HEK293T (cell line): ENCODE data around the gene ADIRF.
"Not testable (repeated sequence)": the region's sequence is repeated elsewhere in the genome, so short reads cannot be mapped to it uniquely, and the experiment has no call there.

ENCODE experiments used
- CTCF ChIA-PET: fragments of 350-600 bp; formaldehyde crosslinking; extraction: SDS; loops from one replicate; lab custom pipeline; 2021; ENCODE audit warnings: antibody characterized with exemption, inconsistent platforms; lab: Yijun Ruan, JAX
- POLR2A ChIA-PET: fragments of 350-600 bp; formaldehyde crosslinking; extraction: SDS; loops from one replicate; lab custom pipeline; 2020; ENCODE audit warnings: antibody characterized with exemption, inconsistent platforms; lab: Yijun Ruan, JAX
- DNase-seq: peaks from one replicate; pipeline ENCODE4 v3.0.0; 2012; ENCODE audit warnings: mixed read lengths; ENCODE audit errors: extremely low spot score
- ARNT ChIP-seq: fragments of 450-650 bp; IDR thresholded peaks from 2 replicates; pipeline ENCODE4 v1.6.1; 2017; ENCODE audit warnings: mild to moderate bottlenecking
- BHLHE40 ChIP-seq: fragments of 450-650 bp; IDR thresholded peaks from 2 replicates; pipeline ENCODE4 v1.6.1; 2016; ENCODE audit warnings: mild to moderate bottlenecking, moderate library complexity, borderline replicate concordance
- CTBP1 ChIP-seq: fragments of 450-650 bp; IDR thresholded peaks from 2 replicates; pipeline ENCODE4 v1.6.1; 2016; ENCODE audit warnings: borderline replicate concordance
- ELF4 ChIP-seq: fragments of 450-650 bp; IDR thresholded peaks from 2 replicates; pipeline ENCODE4 v1.6.1; 2017; ENCODE audit warnings: antibody characterized with exemption
- FOXA1 ChIP-seq: fragments of 450-650 bp; IDR thresholded peaks from 2 replicates; pipeline ENCODE4 v1.6.1; 2016; ENCODE audit warnings: mild to moderate bottlenecking
- FOXK2 ChIP-seq: fragments of 450-650 bp; IDR thresholded peaks from 2 replicates; pipeline ENCODE4 v1.6.1; 2016; ENCODE audit warnings: mild to moderate bottlenecking
- FOXM1 ChIP-seq: fragments of 450-650 bp; IDR thresholded peaks from 2 replicates; pipeline ENCODE4 v1.6.1; 2017; ENCODE audit warnings: mild to moderate bottlenecking, borderline replicate concordance
- HDGF ChIP-seq: fragments of 450-650 bp; IDR thresholded peaks from 2 replicates; pipeline ENCODE4 v1.6.1; 2017; ENCODE audit warnings: antibody characterized with exemption, borderline replicate concordance
- L3MBTL2 ChIP-seq: fragments of 450-650 bp; conservative IDR thresholded peaks from 2 replicates; pipeline ENCODE4 v1.6.1; 2016; ENCODE audit warnings: mild to moderate bottlenecking
- LEF1 ChIP-seq: fragments of 450-650 bp; IDR thresholded peaks from 2 replicates; pipeline ENCODE4 v1.6.1; 2017; ENCODE audit warnings: mild to moderate bottlenecking, borderline replicate concordance
- NFRKB ChIP-seq: fragments of 450-650 bp; IDR thresholded peaks from 2 replicates; pipeline ENCODE4 v1.6.1; 2016; ENCODE audit warnings: mild to moderate bottlenecking, moderate library complexity
- SUZ12 ChIP-seq: fragments of 450-650 bp; IDR thresholded peaks from 2 replicates; pipeline ENCODE4 v1.6.1; 2016; ENCODE audit warnings: mild to moderate bottlenecking
- ZNF384 ChIP-seq: fragments of 450-650 bp; IDR thresholded peaks from 2 replicates; pipeline ENCODE4 v1.6.1; 2016
- TF ChIP-seq, protein P1 (sequence below): fragments of 450-650 bp; IDR thresholded peaks from 2 replicates; pipeline ENCODE4 v1.6.1; 2016

Gene ADIRF

DNA sequence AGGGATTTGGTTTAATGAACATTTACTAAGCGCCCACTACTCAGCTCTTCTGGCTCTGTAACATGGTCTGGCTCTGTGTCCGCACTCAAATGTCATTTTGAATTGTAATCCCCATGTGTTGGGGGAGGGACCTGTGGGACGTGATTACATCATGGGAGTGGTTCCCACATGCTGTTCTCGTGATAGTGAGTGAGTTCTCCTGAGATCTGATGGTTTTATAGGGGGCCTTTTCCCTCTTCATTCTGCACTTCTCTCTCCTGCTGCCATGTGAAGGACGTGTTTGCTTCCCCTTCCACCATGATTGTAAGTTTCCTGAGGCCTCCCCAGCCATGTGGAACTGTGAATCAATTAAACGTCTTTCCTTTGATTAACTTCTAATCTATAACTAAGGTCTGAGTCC lies 12.7 kb downstream of the ADIRF start:
- CTCF ChIA-PET, POLR2A ChIA-PET: not testable (repeated sequence)
- peak; percentile 4 for DNase-seq

DNA sequence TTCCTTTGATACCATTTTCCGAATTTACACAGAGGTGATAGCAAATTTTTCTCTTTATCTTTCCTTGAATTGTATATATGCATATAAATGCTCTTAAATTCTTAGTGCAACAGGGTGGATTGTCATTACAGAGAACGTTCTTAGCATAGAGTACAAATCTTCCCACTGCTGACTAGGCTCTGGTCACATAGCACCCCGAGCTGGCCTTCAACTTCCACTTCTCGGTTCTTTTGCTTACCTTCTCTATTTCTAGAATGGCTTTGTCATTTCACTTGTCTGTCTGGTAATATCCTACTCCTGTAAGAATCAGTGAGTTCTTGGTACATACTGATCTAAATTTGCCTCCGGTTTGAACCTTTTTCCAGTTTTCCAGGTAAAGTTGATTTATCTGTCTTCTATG lies 13.4 kb downstream of the ADIRF start:
- DNase-seq: no peak
- no peak for TF ChIP-seq FOXK2
- ChIA-PET POLR2A (no interaction called here), CTCF (no interaction called here)

More for the DNA sequence above, 12.7 kb downstream of the ADIRF start:
- TF ChIP-seq L3MBTL2: peak; percentile 59

DNA sequence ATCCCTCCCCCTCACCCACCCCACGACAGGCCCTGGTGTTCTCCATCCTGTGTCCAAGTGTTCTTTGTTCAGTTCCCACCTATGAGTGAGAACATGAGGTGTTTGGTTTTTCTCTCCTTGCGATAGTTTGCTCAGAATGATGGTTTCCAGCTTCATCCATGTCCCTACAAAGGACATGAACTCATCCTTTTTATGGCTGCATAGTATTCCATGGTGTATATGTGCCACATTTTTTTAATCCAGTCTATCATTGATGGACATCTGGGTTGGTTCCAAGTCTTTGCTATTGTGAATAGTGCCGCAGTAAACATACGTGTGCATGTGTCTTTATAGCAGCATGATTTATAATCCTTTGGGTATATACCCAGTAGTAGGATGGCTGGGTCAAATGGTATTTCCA lies 16.2 kb downstream of the ADIRF start:
- POLR2A ChIA-PET, DNase-seq: not testable (repeated sequence)
- CTCF ChIA-PET: interaction anchor here (0.7 kb wide), 1 partner anchor 18 kb away, joined by 3 read pairs; no protein-coding TSS in a partner anchor

DNA sequence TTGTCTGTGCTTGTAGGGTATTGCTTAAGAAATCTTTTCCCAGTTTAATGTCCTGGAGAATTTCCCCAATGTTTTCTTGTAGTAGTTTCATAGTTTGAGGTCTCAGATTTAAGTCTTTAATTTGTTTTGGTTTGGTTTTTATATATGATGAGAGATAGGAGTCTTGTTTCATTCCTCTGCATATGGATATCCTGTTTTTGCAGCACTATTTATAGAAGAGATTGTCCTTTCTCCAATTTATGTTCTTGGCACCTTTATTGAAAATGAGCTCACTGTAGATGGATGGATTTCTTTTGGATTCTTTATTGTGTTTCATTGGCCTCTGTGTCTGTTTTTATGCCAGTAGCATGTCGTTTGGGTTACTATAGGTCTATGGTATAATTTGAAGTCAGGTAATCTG lies 20.2 kb downstream of the ADIRF start:
- ChIA-PET POLR2A (interaction anchor here (0.8 kb wide), 1 partner anchor 34 kb away, joined by 3 read pairs; no protein-coding TSS in a partner anchor), CTCF (interaction anchor here (1.8 kb wide), 1 partner anchor 22 kb away, joined by 6 read pairs; no protein-coding TSS in a partner anchor)
- TF ChIP-seq NFRKB (no peak), ARNT (no peak), ELF4 (no peak), FOXM1 (no peak)
- no peak for DNase-seq

DNA sequence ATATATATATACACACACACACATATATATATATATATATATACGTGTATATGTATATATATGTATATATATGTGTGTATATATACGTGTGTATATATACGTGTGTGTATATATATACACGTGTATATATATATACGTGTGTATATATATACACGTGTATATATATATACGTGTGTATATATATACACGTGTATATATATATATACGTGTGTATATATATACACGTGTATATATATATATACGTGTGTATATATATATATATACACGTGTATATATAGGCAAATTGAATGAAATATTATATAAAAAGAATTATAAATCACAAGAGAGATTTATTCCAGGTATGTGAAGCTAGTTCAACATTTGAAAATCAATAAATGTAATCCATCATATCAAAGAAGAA lies 23.1 kb downstream of the ADIRF start:
- DNase-seq, CTCF ChIA-PET, POLR2A ChIA-PET: not testable (repeated sequence)

DNA sequence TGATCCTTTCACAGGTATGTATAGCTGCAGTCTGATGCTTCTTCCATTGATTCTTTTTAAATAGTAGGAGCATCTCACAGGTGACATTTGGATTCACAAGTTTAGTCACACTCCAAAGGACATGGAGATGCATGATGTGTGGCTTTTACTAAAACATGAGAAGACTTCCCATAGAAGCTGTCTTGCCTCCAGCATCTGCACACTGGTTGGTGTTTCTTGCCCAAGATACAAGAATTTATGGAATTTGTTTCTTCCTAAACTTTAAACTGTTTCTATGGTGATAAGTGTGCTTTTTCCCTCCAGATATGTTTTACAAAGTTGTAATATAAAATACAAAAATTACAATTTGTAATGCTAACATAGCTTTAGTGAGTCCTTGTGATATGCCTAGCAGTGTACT lies 24.2 kb downstream of the ADIRF start:
- CTCF ChIA-PET: no interaction called here
- no peak for TF ChIP-seq NFRKB
- no peak for TF ChIP-seq CTBP1
- no peak for TF ChIP-seq FOXA1
- no peak for TF ChIP-seq HDGF
- no peak for TF ChIP-seq SUZ12
- no peak for TF ChIP-seq LEF1
- TF ChIP-seq, protein P1, sequence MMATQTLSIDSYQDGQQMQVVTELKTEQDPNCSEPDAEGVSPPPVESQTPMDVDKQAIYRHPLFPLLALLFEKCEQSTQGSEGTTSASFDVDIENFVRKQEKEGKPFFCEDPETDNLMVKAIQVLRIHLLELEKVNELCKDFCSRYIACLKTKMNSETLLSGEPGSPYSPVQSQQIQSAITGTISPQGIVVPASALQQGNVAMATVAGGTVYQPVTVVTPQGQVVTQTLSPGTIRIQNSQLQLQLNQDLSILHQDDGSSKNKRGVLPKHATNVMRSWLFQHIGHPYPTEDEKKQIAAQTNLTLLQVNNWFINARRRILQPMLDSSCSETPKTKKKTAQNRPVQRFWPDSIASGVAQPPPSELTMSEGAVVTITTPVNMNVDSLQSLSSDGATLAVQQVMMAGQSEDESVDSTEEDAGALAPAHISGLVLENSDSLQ: no peak
- no peak for TF ChIP-seq L3MBTL2
- TF ChIP-seq ARNT: no peak
- no peak for TF ChIP-seq FOXK2
- TF ChIP-seq BHLHE40: no peak
- DNase-seq: no peak
- POLR2A ChIA-PET: no interaction called here

DNA sequence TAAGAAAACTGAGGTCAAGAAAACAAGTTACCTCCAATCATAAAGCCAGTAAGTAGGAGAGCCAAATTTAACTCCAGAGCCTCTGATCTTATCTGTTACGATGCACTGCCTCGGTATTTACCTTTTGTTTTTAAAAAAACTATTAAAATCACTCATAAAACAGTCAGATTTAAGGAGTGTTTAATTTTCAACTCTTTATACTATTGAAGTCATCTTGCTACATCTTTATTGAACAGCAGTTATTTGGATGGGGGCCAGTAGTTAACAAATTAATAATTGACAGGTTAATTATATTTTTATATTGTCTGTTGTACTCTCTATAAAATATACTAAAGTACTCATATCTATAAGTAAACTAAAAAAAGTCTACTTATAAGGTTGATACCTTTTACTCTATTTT lies 24.6 kb downstream of the ADIRF start:
- ChIA-PET CTCF (no interaction called here), POLR2A (no interaction called here)
- DNase-seq: no peak
- TF ChIP-seq, protein P1: peak; percentile 50
- TF ChIP-seq CTBP1: no peak

DNA sequence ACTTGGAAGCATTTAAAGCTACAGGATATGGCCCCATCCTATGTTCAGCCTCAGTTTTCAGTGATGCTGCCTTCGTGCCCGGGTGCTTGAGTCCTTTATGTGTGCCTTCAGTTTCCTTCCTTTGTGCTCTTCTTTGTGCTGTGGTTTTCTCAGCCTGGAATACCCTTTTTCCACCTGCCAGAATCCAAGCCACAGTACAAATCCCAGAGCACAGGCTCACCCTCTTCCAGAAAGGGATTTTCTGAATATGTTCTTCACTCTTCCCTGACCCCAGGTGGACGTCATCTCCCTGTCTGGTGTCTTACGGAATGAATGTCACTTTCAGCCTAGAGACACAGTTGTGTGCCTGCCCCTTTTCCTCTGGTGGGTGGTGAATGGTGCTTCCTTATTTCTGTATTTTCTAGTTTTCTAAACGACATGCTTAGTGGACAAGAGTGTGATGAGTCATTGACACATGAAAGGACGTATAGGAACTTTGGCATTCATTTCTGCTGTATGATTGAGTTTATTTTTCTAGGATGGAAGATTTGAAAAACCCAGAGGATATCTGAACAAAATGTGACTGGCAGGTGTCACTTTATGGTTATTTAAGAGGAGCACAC lies 31.6 kb downstream of the ADIRF start:
- POLR2A ChIA-PET, DNase-seq, CTCF ChIA-PET: not testable (repeated sequence)

DNA sequence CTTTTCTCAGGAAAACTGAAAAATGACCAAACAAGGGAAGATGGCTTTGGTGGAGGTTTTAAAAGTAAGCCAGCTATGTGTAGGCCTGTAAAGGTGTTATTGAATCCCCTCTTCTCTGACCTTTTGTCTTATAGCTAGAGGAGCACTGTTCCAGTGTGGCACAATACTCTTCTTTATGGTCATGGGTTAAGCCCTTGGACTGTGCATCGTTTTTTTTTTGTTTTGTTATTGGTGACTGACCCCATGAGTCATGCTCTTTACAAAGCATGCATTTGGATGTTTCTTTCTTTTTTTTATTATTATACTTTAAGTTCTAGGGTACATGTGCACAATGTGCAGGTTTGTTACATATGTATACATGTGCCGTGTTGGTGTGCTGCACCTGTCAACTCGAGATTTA lies 32.2 kb downstream of the ADIRF start:
- TF ChIP-seq ZNF384 (no peak), FOXM1 (no peak), BHLHE40 (no peak)
- POLR2A ChIA-PET: no interaction called here
- no peak for DNase-seq
- CTCF ChIA-PET: no interaction called here

DNA sequence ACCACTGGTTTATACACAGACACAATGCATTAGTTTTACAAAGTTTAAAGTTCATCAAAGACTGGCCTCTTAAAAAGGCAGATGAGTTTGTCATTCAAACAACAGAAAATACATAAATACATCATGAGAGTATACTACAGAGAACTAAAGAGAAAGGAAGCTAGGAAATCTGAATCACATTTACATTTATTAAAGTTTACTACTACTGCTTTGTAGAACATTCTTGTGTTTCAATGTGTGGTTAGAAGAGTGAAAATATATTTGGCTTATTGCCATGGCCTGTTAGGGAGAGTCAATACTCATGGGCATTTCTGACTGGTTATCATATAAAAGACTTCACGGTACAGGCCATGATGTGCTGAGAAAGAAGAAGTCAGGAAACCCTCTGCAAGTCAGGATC lies 38.8 kb downstream of the ADIRF start:
- POLR2A ChIA-PET, CTCF ChIA-PET, DNase-seq: not testable (repeated sequence)

DNA sequence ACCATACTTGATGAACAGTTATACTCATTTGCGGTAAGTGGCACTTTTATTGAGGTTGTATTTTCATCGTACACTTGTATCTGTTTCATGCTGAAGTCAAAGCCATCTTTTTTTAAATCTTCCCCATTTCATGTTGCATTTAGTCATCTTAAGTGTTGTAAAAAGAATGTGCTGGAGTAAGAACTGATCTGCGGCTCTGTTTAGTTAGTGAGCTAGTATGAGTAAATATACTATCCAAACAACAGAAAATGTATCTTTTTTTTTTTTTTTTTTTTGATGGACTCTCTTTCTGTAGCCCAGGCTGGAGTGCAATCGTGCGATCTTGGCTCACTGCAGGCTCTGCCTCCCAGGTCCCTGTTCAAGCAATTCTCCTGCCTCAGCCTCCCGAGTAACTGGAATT lies 39.4 kb downstream of the ADIRF start:
- DNase-seq, POLR2A ChIA-PET, CTCF ChIA-PET: not testable (repeated sequence)

DNA sequence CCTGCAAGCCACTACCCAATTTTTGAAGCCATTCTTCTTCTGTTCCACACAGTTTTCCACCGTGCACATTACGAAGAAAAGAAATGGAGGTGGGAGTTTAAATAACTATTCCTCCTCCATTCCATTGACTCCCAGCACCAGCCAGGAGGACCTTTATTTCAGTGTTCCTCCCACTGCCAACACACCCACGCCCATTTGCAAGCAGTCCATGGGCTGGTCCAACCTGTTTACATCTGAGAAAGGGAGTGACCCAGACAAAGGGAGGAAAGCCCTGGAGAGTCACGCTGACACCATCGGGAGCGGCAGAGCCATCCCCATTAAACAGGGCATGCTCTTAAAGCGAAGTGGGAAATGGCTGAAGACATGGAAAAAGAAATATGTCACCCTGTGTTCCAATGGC lies 40.0 kb downstream of the ADIRF start:
- CTCF ChIA-PET, DNase-seq, POLR2A ChIA-PET: not testable (repeated sequence)

DNA sequence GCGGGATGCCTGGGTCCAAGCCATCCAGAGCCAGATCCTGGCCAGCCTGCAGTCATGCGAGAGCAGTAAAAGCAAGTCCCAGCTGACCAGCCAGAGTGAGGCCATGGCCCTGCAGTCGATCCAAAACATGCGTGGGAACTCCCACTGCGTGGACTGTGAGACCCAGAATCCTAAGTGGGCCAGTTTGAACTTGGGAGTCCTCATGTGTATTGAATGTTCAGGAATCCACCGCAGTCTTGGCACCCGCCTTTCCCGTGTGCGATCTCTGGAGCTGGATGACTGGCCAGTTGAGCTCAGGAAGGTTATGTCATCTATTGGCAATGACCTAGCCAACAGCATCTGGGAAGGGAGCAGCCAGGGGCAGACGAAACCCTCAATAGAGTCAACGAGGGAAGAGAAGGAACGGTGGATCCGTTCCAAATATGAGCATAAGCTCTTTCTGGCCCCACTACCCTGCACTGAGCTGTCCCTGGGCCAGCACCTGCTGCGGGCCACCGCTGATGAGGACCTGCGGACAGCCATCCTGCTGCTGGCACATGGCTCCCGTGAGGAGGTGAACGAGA lies 40.9 kb downstream of the ADIRF start:
- CTCF ChIA-PET, DNase-seq, POLR2A ChIA-PET: not testable (repeated sequence)

DNA sequence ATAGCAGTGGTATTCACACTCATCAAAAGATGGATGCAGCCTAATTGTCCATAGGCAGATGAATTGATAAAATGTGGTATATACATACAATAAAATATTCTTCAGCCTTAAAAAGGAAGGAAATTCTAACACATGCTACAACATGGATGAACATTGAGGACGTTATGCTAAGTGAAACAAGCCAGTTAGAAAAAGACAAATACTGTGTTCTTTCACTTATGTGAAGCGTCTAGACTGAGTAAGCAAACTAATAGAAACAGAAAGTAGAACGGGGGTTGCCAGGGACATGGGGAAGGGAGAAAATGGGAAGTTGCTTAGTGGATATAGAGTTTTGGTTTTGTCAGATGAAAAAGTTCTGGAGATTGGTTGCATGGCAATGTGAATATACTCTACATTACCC lies 45.2 kb downstream of the ADIRF start:
- CTCF ChIA-PET, POLR2A ChIA-PET, DNase-seq: not testable (repeated sequence)
